Tibial nerve (tissue), 4 donors: ENCODE measurements around the gene TACR2. TPM values are rescaled to one million over a fixed set of nuclear protein-coding genes. Genes with fewer than 3 reads are reported as not detected.

Source experiments
- DNase-seq, 2 donors: peaks; one replicate each; pipeline ENCODE4 v3.0.0-alpha.2; 2019; ENCODE audit warnings: low spot score in 2 of 2
- H3K27ac ChIP-seq, 4 donors: fragments of 200-600 bp; sonication (generic) in 3 of 4; one replicate each; pipeline ENCODE4 v1.5.1; 2017 to 2019; ENCODE audit warnings: mild to moderate bottlenecking in 1 of 4
- H3K27me3 ChIP-seq, 2 donors: fragments of 200-600 bp; sonication (generic) in 1 of 2; one replicate each; pipeline versions ENCODE4 v1.5.1 to v1.6.0; 2017 to 2019
- H3K36me3 ChIP-seq, 3 donors: fragments of 200-600 bp; sonication (generic); one replicate each; pipeline ENCODE4 v1.5.1; 2018 to 2019
- H3K4me1 ChIP-seq, 4 donors: fragments of 200-600 bp; sonication (generic) in 3 of 4; one replicate each; pipeline ENCODE4 v1.5.1; 2017 to 2019
- H3K4me3 ChIP-seq, 4 donors: fragments of 200-600 bp; sonication (generic) in 3 of 4; one replicate each; pipeline ENCODE4 v1.5.1; 2017 to 2019; ENCODE audit warnings: mild to moderate bottlenecking in 1 of 4, moderate library complexity in 1 of 4
- H3K9me3 ChIP-seq, 4 donors: fragments of 200-600 bp; sonication (generic) in 3 of 4; one replicate each; pipeline ENCODE4 v1.5.1; 2017 to 2019
- EP300 ChIP-seq, 2 donors: sonication (generic); formaldehyde crosslinking; IDR thresholded peaks; one replicate each; pipeline ENCODE4 v1.6.1; 2017; ENCODE audit warnings: antibody characterized with exemption in 2 of 2, mild to moderate bottlenecking in 1 of 2
- POLR2A ChIP-seq, 2 donors: fragments of 450-650 bp; IDR thresholded peaks; one replicate each; pipeline ENCODE4 v1.6.1; 2017; ENCODE audit warnings: antibody characterized with exemption in 2 of 2, mild to moderate bottlenecking in 2 of 2, moderate library complexity in 2 of 2
- WGBS, 2 donors: methylation state at CpG; one replicate each; pipeline ENCODE4 v1.1.5; 2018; 5-methylcytosine and 5-hydroxymethylcytosine counted together
- total RNA-seq, 4 donors: library from RNA; depleted of rRNA; stranded (reverse); fragments of >200 nt; gene quantifications; one replicate each; pipeline ENCODE4 v1.1.0, GENCODE V29; 2016
- TF ChIP-seq, protein P1 (sequence below), 5 experiments: fragments of 200-600 bp in 3 of 5; fragments of 450-650 bp in 2 of 5; sonication (generic) in 3 of 5; IDR thresholded peaks; one replicate each; pipeline ENCODE4 v1.5.1; 2016 to 2019; ENCODE audit warnings: antibody characterized with exemption in 5 of 5, mild to moderate bottlenecking in 3 of 5, moderate library complexity in 2 of 5

TACR2 gene
- total RNA-seq, 4 donors from 2014 or later = 0.59 to 4.6 (median 1.2) TPM

DNA sequence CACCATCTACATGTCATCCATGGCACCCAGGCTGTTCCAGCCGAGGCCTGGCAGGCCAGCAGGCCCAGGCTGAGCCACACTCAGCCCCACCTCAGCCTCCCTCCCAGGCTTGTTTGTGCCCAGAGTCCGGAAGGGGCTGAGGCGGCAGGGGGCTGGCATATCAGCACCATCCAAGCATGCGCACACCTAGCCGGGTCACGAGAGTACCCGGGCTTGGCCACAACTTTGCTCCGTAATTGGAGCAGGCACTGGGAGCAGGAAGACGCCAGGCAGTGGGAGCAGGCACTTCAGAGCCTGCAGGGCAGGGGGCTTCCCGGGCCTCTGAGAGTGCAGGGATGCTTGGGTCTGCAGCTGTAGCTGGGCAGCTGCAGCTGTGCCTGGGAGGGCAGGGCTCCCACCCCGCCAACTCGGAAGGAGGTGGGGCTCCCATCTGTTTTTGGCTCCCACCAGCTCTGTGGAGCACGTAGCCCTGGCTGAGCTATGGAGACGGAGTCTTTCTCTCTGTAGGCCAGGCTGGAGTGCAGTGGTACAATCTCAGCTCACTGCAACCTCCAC lies 19.3 kb upstream of the TACR2 start:
- Histone ChIP-seq H3K4me3 (no peak overlapping the region), H3K9me3 (no peaks in the 10 kb centered on the region), H3K4me1 (peaks cover 0 to 14% (median 4%) of the 10 kb centered on the region in 4 donors), H3K27ac (no peak overlapping the region), H3K36me3 (no peaks in the 10 kb centered on the region), H3K27me3 (no peaks in the 10 kb centered on the region)
- WGBS, 2 donors = 86 to 97% methylated on average over 9 to 11 of the region's 14 CpGs
- TF ChIP-seq EP300 (IDR thresholded peaks at IDR 0.05) = no peak
- no peak for TF ChIP-seq POLR2A (IDR thresholded peaks at IDR 0.05)
- TF ChIP-seq, protein P1, sequence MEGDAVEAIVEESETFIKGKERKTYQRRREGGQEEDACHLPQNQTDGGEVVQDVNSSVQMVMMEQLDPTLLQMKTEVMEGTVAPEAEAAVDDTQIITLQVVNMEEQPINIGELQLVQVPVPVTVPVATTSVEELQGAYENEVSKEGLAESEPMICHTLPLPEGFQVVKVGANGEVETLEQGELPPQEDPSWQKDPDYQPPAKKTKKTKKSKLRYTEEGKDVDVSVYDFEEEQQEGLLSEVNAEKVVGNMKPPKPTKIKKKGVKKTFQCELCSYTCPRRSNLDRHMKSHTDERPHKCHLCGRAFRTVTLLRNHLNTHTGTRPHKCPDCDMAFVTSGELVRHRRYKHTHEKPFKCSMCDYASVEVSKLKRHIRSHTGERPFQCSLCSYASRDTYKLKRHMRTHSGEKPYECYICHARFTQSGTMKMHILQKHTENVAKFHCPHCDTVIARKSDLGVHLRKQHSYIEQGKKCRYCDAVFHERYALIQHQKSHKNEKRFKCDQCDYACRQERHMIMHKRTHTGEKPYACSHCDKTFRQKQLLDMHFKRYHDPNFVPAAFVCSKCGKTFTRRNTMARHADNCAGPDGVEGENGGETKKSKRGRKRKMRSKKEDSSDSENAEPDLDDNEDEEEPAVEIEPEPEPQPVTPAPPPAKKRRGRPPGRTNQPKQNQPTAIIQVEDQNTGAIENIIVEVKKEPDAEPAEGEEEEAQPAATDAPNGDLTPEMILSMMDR (IDR thresholded peaks at IDR 0.05) = no peak
- no peak for DNase-seq

- Histone ChIP-seq H3K36me3 (no peaks in the 10 kb centered on the region), H3K9me3 (no peaks in the 10 kb centered on the region), H3K27ac (no peak overlapping the region), H3K4me1 (peaks cover 0 to 14% (median 4%) of the 10 kb centered on the region in 4 donors), H3K27me3 (no peaks in the 10 kb centered on the region), H3K4me3 (no peak overlapping the region)
- TF ChIP-seq, protein P1 (IDR thresholded peaks at IDR 0.05) = no peak
- no peak for TF ChIP-seq POLR2A (IDR thresholded peaks at IDR 0.05)
- TF ChIP-seq EP300 (IDR thresholded peaks at IDR 0.05) = no peak
- WGBS, 2 donors = 98 to 99% methylated on average over 10 to 11 of the region's 11 CpGs
- no peak for DNase-seq
Measured at GRCh38 chr10:69434926-69435325, 18.2 kb upstream of the TACR2 start.

- 69 to 73% methylated on average over 2 of the region's 2 CpGs for WGBS, 2 donors
- Histone ChIP-seq H3K36me3 (no peaks in the 10 kb centered on the region), H3K9me3 (no peaks in the 10 kb centered on the region), H3K4me1 (peaks cover 0 to 13% (median 4%) of the 10 kb centered on the region in 4 donors), H3K27me3 (no peaks in the 10 kb centered on the region), H3K4me3 (no peak overlapping the region), H3K27ac (no peak overlapping the region)
- TF ChIP-seq POLR2A (IDR thresholded peaks at IDR 0.05) (no peak), EP300 (IDR thresholded peaks at IDR 0.05) (no peak)
- TF ChIP-seq, protein P1 (IDR thresholded peaks at IDR 0.05) = no peak
- no peak for DNase-seq
Measured at GRCh38 chr10:69434169-69434568, 17.5 kb upstream of the TACR2 start.

GRCh38 chr10:69428165-69428564 lies 11.4 kb upstream of the TACR2 start:
- no peaks in the 10 kb centered on the region for H3K4me1 ChIP-seq
- WGBS, 2 donors = 80 to 84% methylated on average over 8 of the region's 8 CpGs
- no peaks in the 10 kb centered on the region for H3K27me3 ChIP-seq
- H3K27ac ChIP-seq = no peak overlapping the region
- DNase-seq = no peak
- no peaks in the 10 kb centered on the region for H3K9me3 ChIP-seq
- H3K4me3 ChIP-seq = no peak overlapping the region
- no peak for TF ChIP-seq EP300 (IDR thresholded peaks at IDR 0.05)
- TF ChIP-seq POLR2A (IDR thresholded peaks at IDR 0.05) = no peak
- TF ChIP-seq, protein P1 (IDR thresholded peaks at IDR 0.05) = no peak
- H3K36me3 ChIP-seq = no peaks in the 10 kb centered on the region

GRCh38 chr10:69426376-69426727 lies 9.6 kb upstream of the TACR2 start:
- TF ChIP-seq EP300 (IDR thresholded peaks at IDR 0.05) (no peak), POLR2A (IDR thresholded peaks at IDR 0.05) (no peak)
- TF ChIP-seq, protein P1 (IDR thresholded peaks at IDR 0.05) = no peak
- Histone ChIP-seq H3K36me3 (no peaks in the 10 kb centered on the region), H3K27me3 (no peaks in the 10 kb centered on the region), H3K4me1 (no peaks in the 10 kb centered on the region), H3K27ac (peak overlapping the region in 1 of 4 donors; percentile 52), H3K4me3 (no peak overlapping the region), H3K9me3 (no peaks in the 10 kb centered on the region)
- WGBS, 2 donors = 82 to 93% methylated on average over 3 to 4 of the region's 4 CpGs
- no peak for DNase-seq
